Endothelial cell of umbilical vein (primary cell): ENCODE data around the gene STAG1. TPM values are rescaled to one million over a fixed set of nuclear protein-coding genes. Genes with fewer than 3 reads are reported as not detected.

Experiments
- BruUV-seq: library from RNA; stranded (reverse); fragments of 400-500 nt; replicated peaks from 2 replicates; lab custom pipeline; 2021; lab: Mats Ljungman, UMichigan
- CTCF ChIA-PET: fragments of 300-600, 350-600 bp; sonication (Branson Sonifier 250); formaldehyde crosslinking; loops from one replicate; lab custom pipeline; 2021; ENCODE audit warnings: antibody characterized with exemption, inconsistent platforms; lab: Charles Lee
- POLR2A ChIA-PET: fragments of 300-600, 350-600 bp; sonication (Branson Sonifier 250); formaldehyde crosslinking; loops from one replicate; lab custom pipeline; 2021; ENCODE audit warnings: antibody characterized with exemption, inconsistent platforms; lab: Charles Lee
- DNase-seq: peaks from one replicate; pipeline ENCODE4 v3.0.0-alpha.2; 2011; ENCODE audit warnings: low read depth, low spot score
- FAIRE-seq: peaks from 2 replicates; lab custom pipeline; 2011; peaks lifted over from hg19 to GRCh38; lab: Jason Lieb, UNC
- H2AFZ ChIP-seq: 2 replicates; pipeline ENCODE4 v1.6.0; 2012; ENCODE audit warnings: low read depth, low read length, control low read depth, inconsistent platforms
- H3K27ac ChIP-seq: 2 replicates; pipeline ENCODE4 v1.5.1; 2011; ENCODE audit warnings: low read depth, mild to moderate bottlenecking, control low read depth, low read length, moderate library complexity; ENCODE audit not compliant: insufficient read depth
- H3K27me3 ChIP-seq, 2 experiments: 2 replicates each; pipeline versions ENCODE4 v1.6.0 to v1.6.1; 2011; ENCODE audit warnings: low read length in 2 of 2, mixed read lengths in 1 of 2; ENCODE audit not compliant: control insufficient read depth in 2 of 2, insufficient read depth in 2 of 2
- H3K36me3 ChIP-seq, 2 experiments: 2 replicates in 1 of 2; 3 replicates in 1 of 2; pipeline ENCODE4 v1.5.1; 2011; ENCODE audit warnings: low read length in 2 of 2, mild to moderate bottlenecking in 1 of 2, moderate library complexity in 1 of 2; ENCODE audit not compliant: control insufficient read depth in 2 of 2, insufficient read depth in 2 of 2; ENCODE audit errors: extremely low read depth in 1 of 2
- H3K4me1 ChIP-seq: 3 replicates; pipeline ENCODE4 v1.5.1; 2011; ENCODE audit warnings: mild to moderate bottlenecking, low read length; ENCODE audit not compliant: control insufficient read depth, insufficient read depth; ENCODE audit errors: extremely low read depth
- H3K4me2 ChIP-seq: 2 replicates; pipeline ENCODE4 v1.6.1; 2011; ENCODE audit warnings: low read length, control low read depth, mixed read lengths; ENCODE audit not compliant: insufficient read depth
- H3K4me3 ChIP-seq, 3 experiments: fragments of 200-600 bp in 1 of 3; sonication (generic), shearing (Covaris generic) in 1 of 3; replicated peaks in 1 of 3; 2 replicates each; pipeline ENCODE4 v1.5.1; 2011 to 2016; ENCODE audit warnings: control low read depth in 3 of 3, low read length in 3 of 3, mild to moderate bottlenecking in 2 of 3, inconsistent platforms in 1 of 3, low read depth in 1 of 3, moderate library complexity in 1 of 3; ENCODE audit not compliant: insufficient read depth in 1 of 3
- H3K79me2 ChIP-seq: 2 replicates; pipeline ENCODE4 v1.6.0; 2012; ENCODE audit warnings: low read length, inconsistent platforms; ENCODE audit not compliant: control insufficient read depth, insufficient read depth
- H3K9ac ChIP-seq: replicated peaks from 2 replicates; pipeline ENCODE3; 2011; ENCODE audit warnings: low read length, control low read depth; ENCODE audit not compliant: insufficient read depth; ENCODE audit errors: extremely low read depth
- H3K9me1 ChIP-seq: replicated peaks from 3 replicates; pipeline ENCODE4 v1.6.0; 2011; ENCODE audit warnings: mild to moderate bottlenecking, low read length; ENCODE audit not compliant: control insufficient read depth, insufficient read depth; ENCODE audit errors: extremely low read depth
- H3K9me3 ChIP-seq: replicated peaks from 2 replicates; pipeline ENCODE4 v1.5.1; 2012; ENCODE audit warnings: low read length, inconsistent platforms; ENCODE audit not compliant: control insufficient read depth, insufficient read depth
- H4K20me1 ChIP-seq: replicated peaks from 2 replicates; pipeline ENCODE3; 2011; ENCODE audit warnings: mild to moderate bottlenecking, low read length; ENCODE audit not compliant: control insufficient read depth, insufficient read depth; ENCODE audit errors: extremely low read depth
- CTCF ChIP-seq, 2 donors: IDR thresholded peaks; 1 replicate in 1 of 2; 2 replicates in 1 of 2; pipeline ENCODE4 v1.5.1; 2011; ENCODE audit warnings: low read length in 2 of 2, mild to moderate bottlenecking in 2 of 2, moderate library complexity in 2 of 2, control low read depth in 1 of 2, inconsistent platforms in 1 of 2, low read depth in 1 of 2; ENCODE audit not compliant: insufficient read depth in 1 of 2; ENCODE audit errors: extremely low read depth in 1 of 2
- EZH2 ChIP-seq: IDR thresholded peaks from 2 replicates; pipeline ENCODE4 v1.6.1; 2012; ENCODE audit warnings: borderline replicate concordance, low read depth, mild to moderate bottlenecking, moderate library complexity, low read length, inconsistent platforms; ENCODE audit not compliant: severe bottlenecking
- FOS ChIP-seq: IDR thresholded peaks from 2 replicates; pipeline ENCODE4 v1.6.1; 2011; ENCODE audit warnings: mild to moderate bottlenecking, low read length, moderate library complexity, borderline replicate concordance; ENCODE audit not compliant: insufficient read depth
- GATA2 ChIP-seq: IDR thresholded peaks from 2 replicates; pipeline ENCODE4 v1.7.0; 2011; ENCODE audit warnings: low read depth, mild to moderate bottlenecking, moderate library complexity, mixed read lengths, low read length; ENCODE audit not compliant: insufficient read length, insufficient read depth
- JUN ChIP-seq: IDR thresholded peaks from 2 replicates; pipeline ENCODE4 v1.6.1; 2011; ENCODE audit warnings: borderline replicate concordance, low read depth; ENCODE audit not compliant: insufficient read length, insufficient read depth
- MAX ChIP-seq: IDR thresholded peaks from 2 replicates; pipeline ENCODE4 v1.6.1; 2011; ENCODE audit not compliant: insufficient read depth, insufficient read length
- MYC ChIP-seq: IDR thresholded peaks from one replicate; pipeline ENCODE4 v1.6.1; 2011; ENCODE audit warnings: mild to moderate bottlenecking, low read depth, low read length
- POLR2A ChIP-seq: IDR thresholded peaks from 2 replicates; pipeline ENCODE4 v1.6.1; 2012; ENCODE audit warnings: low read depth, mild to moderate bottlenecking, control low read depth, low read length
- POLR2AphosphoS5 ChIP-seq: IDR thresholded peaks from 2 replicates; pipeline ENCODE4 v1.6.1; 2012; ENCODE audit warnings: low read depth, mild to moderate bottlenecking, control low read depth, low read length, moderate library complexity; ENCODE audit not compliant: insufficient read depth
- dilution Hi-C: fragments of 300-500 bp; cut with MboI; formaldehyde crosslinking; loops from one replicate; pipeline ENCODE4 v1.15.0; 2019; ENCODE audit warnings: low sequenced_read_pairs; ENCODE audit not compliant: extremely low pct_ligation_motif_present
- intact Hi-C: fragments of 100-400 bp; cut with micrococcal nuclease; formaldehyde crosslinking; loops from one replicate; pipeline ENCODE4 v1.10.0; 2022
- polyA plus RNA-seq, 4 experiments: library from polyadenylated mRNA; depleted of rRNA in 3 of 4; stranded (reverse) in 3 of 4; unstranded in 1 of 4; fragments of >200 nt; gene quantifications; 2 replicates each; pipeline versions ENCODE4 v1.2.1 to v1.2.3, GENCODE V29; 2011 to 2012; ENCODE audit warnings: missing spikeins in 1 of 4
- total RNA-seq: library from RNA; stranded (reverse); gene quantifications from 2 replicates; pipeline ENCODE4 v1.2.3, GENCODE V29; 2021

Gene STAG1
- total and polyA plus RNA-seq, 2 donors (not counting 3 experiments of a cell fraction or from before 2014, with no cell fraction given), result 7.4 to 42.1 TPM

- dilution Hi-C loops, result no loop called here
- FAIRE-seq (no peak), DNase-seq (no peak)
- Histone ChIP-seq H3K9me1 (no peaks in the 10 kb centered on the region), H3K4me2 (no peak overlapping the region), H3K36me3 (no peaks in the 10 kb centered on the region), H3K79me2 (peaks cover 71% of the 10 kb centered on the region), H3K27me3 (no peaks in the 10 kb centered on the region), H3K4me1 (no peaks in the 10 kb centered on the region), H3K4me3 (no peak overlapping the region), H3K27ac (no peak overlapping the region), H3K9me3 (peaks cover 4% of the 10 kb centered on the region), H3K9ac (no peak overlapping the region), H2AFZ (no peak overlapping the region), H4K20me1 (peaks cover 9% of the 10 kb centered on the region)
- intact Hi-C loops, result no loop called here
- CTCF ChIA-PET, result no interaction called here
- no TSS peak for BruUV-seq
- POLR2A ChIA-PET, result no interaction called here
- TF ChIP-seq POLR2A, result no peak
- no peak for TF ChIP-seq MYC
- no peak for TF ChIP-seq JUN
- no peak for TF ChIP-seq GATA2
- TF ChIP-seq POLR2AphosphoS5, result no peak
- no peak for TF ChIP-seq CTCF (IDR thresholded peaks at IDR 0.05; ENCODE audit: extremely low read depth in 1 of 2, insufficient read depth in 1 of 2, low read depth in 1 of 2, low read length in 2 of 2)
- no peak for TF ChIP-seq FOS
- no peak for TF ChIP-seq EZH2
- TF ChIP-seq MAX, result no peak
Observed at GRCh38 chr3:136653628-136654027, 98.5 kb downstream of the STAG1 start.
